ENCODE measurements around the gene KCNQ1. TPM values are rescaled to one million over a fixed set of nuclear protein-coding genes. Genes with fewer than 3 reads are reported as not detected.

The KCNQ1 gene
- total RNA-seq, 1 experiment from 2014 or later: not detected

DNA sequence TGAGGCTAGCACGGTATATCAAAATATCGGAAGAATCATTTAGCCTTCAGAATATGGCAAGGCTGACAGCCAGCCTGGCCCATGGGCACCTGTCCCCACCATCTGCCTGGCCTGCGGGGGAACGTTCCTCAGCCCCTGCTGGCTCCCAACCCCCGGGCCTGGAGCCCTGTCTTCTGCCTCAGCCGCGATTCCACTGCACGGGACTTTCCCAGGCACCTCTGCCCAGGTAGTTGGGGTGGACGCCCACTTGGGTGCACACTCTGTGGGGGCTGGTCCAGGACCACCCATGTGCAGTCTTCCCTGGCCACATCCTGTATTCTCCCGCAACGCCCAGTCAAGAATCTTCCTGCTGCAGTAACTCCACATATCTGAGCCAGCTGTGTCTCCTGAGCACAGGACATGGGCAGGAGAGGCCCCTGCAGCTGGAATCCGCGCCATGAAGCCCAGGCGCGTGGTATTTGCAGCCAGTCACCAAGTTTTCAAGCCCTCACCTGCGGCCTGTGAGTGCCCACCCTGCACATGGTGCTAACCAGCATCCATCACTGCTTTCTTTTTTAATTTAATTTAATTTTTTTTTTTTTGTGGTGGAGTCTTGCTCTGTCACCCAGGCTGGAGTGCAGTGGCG is 77.9 kb downstream of the KCNQ1 start:
- intact Hi-C loops (cut with micrococcal nuclease; ENCODE audit: unreplicated experiment): no loop called here

DNA sequence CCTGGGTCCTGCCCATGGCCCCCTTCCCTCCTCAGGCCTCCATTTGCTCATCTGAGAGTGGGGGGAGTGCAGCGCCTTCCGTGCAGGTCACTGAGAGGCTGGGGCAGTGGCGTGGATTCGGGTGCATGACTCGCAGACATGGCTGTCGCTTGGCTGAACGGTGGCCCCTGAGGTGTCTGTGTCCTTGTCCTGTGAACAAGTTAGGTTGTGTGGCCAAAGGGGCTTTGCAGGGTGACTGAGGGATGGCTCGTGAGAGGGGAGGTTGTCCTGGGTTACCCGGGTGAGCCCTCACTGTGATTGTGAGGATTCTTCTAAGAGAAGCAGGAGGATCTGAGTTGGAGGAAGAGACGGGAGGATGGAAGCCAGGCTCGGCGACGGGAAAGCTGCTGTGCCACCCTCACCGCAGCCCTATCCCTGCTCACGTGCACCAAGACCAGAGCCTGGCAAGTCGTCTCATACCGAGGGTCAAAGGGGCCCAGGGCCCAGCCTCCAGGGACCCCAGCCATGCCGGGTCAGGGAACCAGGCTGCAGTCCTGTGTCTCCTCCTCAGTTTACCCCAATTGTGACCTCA is 79.1 kb downstream of the KCNQ1 start:
- intact Hi-C loops (cut with micrococcal nuclease; ENCODE audit: unreplicated experiment): no loop called here
- Histone ChIP-seq H3K4me2 (no peak overlapping the region), H3K36me3 (ENCODE audit: low read depth) (no peaks in the 10 kb centered on the region), H2AFZ (no peak overlapping the region), H3K4me1 (replicated peaks; ENCODE audit: insufficient read depth) (no peaks in the 10 kb centered on the region), H3K9me2 (ENCODE audit: insufficient read depth) (no peaks in the 10 kb centered on the region), H3K4me3 (no peak overlapping the region), H3F3A (ENCODE audit: insufficient read depth, low read depth) (no peaks in the 10 kb centered on the region), H3K79me2 (ENCODE audit: low read depth) (no peaks in the 10 kb centered on the region), H3K9me3 (ENCODE audit: insufficient read depth, low read depth) (no peaks in the 10 kb centered on the region), H4K20me1 (ENCODE audit: insufficient read depth) (no peaks in the 10 kb centered on the region), H3K27me3 (ENCODE audit: insufficient read depth, low read depth) (peaks cover 30% of the 10 kb centered on the region), H3K27ac (no peak overlapping the region)
- ChIA-PET CTCF (no interaction called here), POLR2A (ENCODE audit: unreplicated experiment) (no interaction called here)
- DNase-seq: no peak
- BruUV-seq (replicated peaks): no TSS peak
- TF ChIP-seq EZH2 (IDR thresholded peaks at IDR 0.05; ENCODE audit: low read depth) (no peak), CTCF (conservative IDR thresholded peaks at IDR 0.05) (no peak)

More for the DNA sequence above, 77.9 kb downstream of the KCNQ1 start:
- CTCF ChIA-PET: no interaction called here
- Histone ChIP-seq H3K27me3 (ENCODE audit: insufficient read depth, low read depth) (peaks cover 37% of the 10 kb centered on the region), H3K9me2 (ENCODE audit: insufficient read depth) (no peaks in the 10 kb centered on the region), H3K79me2 (ENCODE audit: low read depth) (no peaks in the 10 kb centered on the region), H3K4me1 (replicated peaks; ENCODE audit: insufficient read depth) (no peaks in the 10 kb centered on the region), H2AFZ (no peak overlapping the region), H3K27ac (no peak overlapping the region), H3K9me3 (ENCODE audit: insufficient read depth, low read depth) (no peaks in the 10 kb centered on the region), H3K4me2 (no peak overlapping the region), H3F3A (ENCODE audit: insufficient read depth, low read depth) (no peaks in the 10 kb centered on the region), H3K36me3 (ENCODE audit: low read depth) (no peaks in the 10 kb centered on the region), H4K20me1 (ENCODE audit: insufficient read depth) (no peaks in the 10 kb centered on the region), H3K4me3 (no peak overlapping the region)
- TF ChIP-seq CTCF (conservative IDR thresholded peaks at IDR 0.05) (no peak), EZH2 (IDR thresholded peaks at IDR 0.05; ENCODE audit: low read depth) (no peak)
- BruUV-seq (replicated peaks): no TSS peak
- POLR2A ChIA-PET (ENCODE audit: unreplicated experiment): no interaction called here
- no peak for DNase-seq

- H3K4me3 ChIP-seq: no peak overlapping the region
- no peak for TF ChIP-seq CTCF (conservative IDR thresholded peaks at IDR 0.05)
- no peak for TF ChIP-seq EZH2 (IDR thresholded peaks at IDR 0.05; ENCODE audit: low read depth)
- H4K20me1 ChIP-seq (ENCODE audit: insufficient read depth): no peaks in the 10 kb centered on the region
- POLR2A ChIA-PET (ENCODE audit: unreplicated experiment): no interaction called here
- no peak overlapping the region for H2AFZ ChIP-seq
- H3K4me2 ChIP-seq: no peak overlapping the region
- H3K36me3 ChIP-seq (ENCODE audit: low read depth): no peaks in the 10 kb centered on the region
- H3K79me2 ChIP-seq (ENCODE audit: low read depth): no peaks in the 10 kb centered on the region
- no peak overlapping the region for H3K27ac ChIP-seq
- intact Hi-C loops (cut with micrococcal nuclease; ENCODE audit: unreplicated experiment): no loop called here
- H3K4me1 ChIP-seq (replicated peaks; ENCODE audit: insufficient read depth): no peaks in the 10 kb centered on the region
- H3F3A ChIP-seq (ENCODE audit: insufficient read depth, low read depth): no peaks in the 10 kb centered on the region
- H3K9me2 ChIP-seq (ENCODE audit: insufficient read depth): no peaks in the 10 kb centered on the region
- H3K9me3 ChIP-seq (ENCODE audit: insufficient read depth, low read depth): no peaks in the 10 kb centered on the region
- CTCF ChIA-PET: no interaction called here
- DNase-seq: no peak
- no TSS peak for BruUV-seq (replicated peaks)
- H3K27me3 ChIP-seq (ENCODE audit: insufficient read depth, low read depth): peaks cover 31% of the 10 kb centered on the region
Observed at GRCh38 chr11:2524446-2525165, 79.8 kb downstream of the KCNQ1 start.
